ENCODE data around the gene JCHAIN.
"Not testable (repeated sequence)": the region's sequence is repeated elsewhere in the genome, so short reads cannot be mapped to it uniquely, and the experiment has no call there.

The JCHAIN gene

DNA sequence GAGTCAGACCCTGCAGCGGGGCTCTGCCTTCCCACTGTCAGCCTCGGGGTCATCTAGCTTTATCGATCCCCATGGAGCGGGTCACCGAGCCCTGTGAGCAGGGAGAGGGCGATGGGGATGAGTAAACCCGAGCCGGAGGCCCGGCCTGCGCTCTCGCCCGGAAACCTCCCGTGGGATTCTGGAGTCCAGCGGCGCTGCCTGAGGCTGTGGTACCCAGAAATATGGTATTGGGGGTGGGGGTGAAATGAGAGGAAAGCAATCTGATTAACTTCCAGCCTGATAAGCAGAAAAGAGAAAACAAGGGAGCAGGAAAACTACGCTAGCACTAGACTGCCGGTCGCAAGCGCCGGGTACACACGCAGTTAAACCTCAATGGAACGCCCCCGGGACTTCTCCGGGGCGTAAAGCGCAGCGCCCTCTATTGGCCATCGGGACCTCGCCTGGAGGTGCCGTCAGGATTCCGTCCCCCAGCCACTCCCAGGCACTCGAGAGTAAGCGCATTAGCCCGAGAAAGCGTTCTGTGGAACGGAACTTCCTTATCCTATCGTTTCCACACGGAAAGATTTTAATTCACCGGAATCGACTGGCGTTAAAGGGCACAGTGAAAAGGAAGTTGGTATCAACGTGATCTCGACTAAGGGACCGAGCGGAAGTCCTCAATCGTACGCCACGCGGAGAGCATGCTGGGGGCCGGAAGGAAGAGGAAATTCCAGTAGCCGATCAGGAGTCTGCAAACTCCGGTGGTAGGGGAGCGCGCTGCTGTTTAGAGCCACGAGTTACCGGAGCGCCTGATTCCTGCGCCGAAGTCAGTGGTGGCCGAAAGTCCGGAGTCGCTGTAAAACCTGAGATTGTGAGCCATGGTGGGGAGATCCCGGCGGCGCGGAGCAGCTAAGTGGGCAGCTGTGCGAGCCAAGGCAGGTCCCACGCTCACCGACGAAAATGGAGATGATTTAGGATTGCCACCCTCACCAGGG is 21.8 kb upstream of the JCHAIN start, which contains the start of gene UTP3:
TSS of gene UTP3 (plus strand) at position 712 of the 974 bp plus-strand sequence. CDS start at position 858, 146 bp downstream.
- DNase-seq (ENCODE audit: low spot score): peak; percentile 99

GRCh38 chr4:70687392-70687791 is 21.1 kb upstream of the JCHAIN start:
- no peak for DNase-seq (ENCODE audit: low spot score)

DNA sequence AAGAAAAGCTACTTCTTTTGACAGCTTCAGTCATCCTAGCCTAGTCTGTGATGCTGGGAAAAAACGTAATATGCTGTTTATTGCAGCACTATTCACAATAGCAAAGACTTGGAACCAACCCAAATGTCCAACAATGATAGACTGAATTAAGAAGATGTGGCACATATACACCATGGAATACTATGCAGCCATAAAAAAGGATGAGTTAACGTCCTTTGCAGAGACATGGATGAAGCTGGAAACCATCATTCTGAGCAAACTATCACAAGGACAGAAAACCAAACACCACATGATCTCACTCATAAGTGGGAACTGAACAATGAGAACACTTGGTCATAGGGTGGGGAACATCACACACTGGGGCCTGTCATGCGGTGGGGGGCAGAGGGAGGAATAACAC is 15.8 kb upstream of the JCHAIN start:
- DNase-seq (ENCODE audit: low spot score): not testable (repeated sequence)

DNA sequence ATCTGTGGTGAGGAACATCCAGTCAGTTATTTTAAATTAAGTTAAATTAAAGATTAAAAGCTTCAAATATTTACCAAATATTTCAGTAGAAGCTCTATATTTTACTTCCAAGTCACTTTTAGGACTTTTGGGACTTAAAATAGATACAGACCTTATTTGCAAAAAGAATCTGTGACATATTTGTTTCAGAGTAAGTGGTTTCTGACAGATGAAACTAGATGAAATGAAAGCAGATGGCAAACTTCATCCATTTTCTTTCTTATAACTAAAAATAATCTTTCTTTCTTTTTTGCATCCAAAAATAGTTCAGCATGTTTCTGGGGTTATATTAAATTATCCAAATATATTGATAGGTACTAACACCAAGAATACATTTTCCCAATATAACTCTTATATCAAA is 15.4 kb upstream of the JCHAIN start:
- DNase-seq (ENCODE audit: low spot score): no peak

DNA sequence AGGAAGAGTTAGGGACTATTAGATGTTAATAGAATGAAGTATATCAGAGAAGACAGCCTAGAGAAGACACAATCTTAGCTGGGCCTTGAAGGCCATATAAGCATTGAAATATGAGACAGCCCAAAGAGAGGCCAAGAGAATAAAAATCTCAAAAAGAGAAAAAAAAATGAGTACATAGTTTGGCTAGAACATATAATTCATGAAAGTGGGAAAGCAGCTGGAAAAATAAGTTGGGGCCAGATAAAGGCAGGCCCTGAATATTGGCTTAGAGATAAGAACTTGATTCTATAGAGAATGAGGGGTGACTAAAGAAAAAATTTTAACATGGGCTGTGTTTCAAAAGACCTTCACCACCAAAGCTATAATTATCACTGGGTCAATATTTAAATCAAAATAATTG is 14.6 kb upstream of the JCHAIN start:
- no peak for DNase-seq (ENCODE audit: low spot score)

GRCh38 chr4:70678383-70678999 is 12.2 kb upstream of the JCHAIN start:
- DNase-seq (ENCODE audit: low spot score): no peak

- no peak for DNase-seq (ENCODE audit: low spot score)
Measured at GRCh38 chr4:70676554-70677090, 10.3 kb upstream of the JCHAIN start.

- no peak for DNase-seq (ENCODE audit: low spot score)
Measured at GRCh38 chr4:70674731-70675130, 8.4 kb upstream of the JCHAIN start.

DNA sequence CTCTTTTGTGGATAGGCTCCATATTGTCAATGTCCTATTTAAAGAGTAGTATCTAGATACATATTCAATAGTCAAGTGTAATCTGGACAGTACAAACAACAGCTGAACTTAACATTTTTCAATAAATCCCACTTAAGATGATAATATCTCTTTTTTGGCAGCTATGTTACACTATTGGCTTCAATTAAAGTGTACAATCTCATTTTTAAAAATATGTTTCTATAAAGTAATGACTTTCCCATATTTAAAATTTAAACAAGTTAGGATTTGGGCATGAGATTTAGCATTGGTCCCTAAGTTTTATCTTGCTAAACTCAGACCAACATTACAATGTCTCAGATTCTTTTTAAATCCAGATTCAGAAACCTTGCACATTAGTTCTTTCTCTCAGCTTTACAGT is 7.9 kb upstream of the JCHAIN start:
- no peak for DNase-seq (ENCODE audit: low spot score)

- DNase-seq (ENCODE audit: low spot score): peak; percentile 69
Measured at GRCh38 chr4:70671091-70671490, 4.8 kb upstream of the JCHAIN start.

DNA sequence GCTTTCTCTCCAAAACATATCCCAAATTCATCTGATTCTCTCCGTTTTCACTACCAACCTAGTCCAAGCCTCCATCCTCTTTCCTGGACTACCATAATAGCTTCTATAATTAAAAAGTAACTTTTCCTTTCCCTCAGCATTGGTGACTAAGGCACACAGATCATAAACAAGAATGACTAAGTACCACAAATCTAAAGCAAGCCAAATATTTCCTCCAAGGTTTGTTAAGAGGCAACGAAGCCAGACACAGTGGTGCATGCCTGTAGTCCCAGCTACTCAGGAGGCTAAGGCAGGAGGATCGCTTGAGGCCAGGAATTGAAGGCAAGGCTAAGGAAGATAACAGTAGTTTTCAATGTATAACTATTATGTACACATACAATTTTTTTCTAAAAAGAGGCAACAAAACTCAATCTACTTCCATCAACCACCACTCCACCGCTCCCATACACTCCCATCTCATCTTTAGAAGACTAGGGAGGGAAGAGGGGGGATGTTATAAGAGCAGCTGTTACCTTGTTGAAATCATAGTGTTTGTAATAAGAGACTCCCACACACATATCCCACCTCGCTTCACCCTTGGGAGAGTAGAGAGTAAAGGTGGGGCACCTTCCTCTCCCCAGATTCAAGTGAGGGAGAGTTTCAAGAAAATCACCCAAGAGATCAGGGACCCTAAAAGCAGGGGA is 4.2 kb upstream of the JCHAIN start:
- peak; percentile 90 for DNase-seq (ENCODE audit: low spot score)

GRCh38 chr4:70667740-70668535 is 1.6 kb upstream of the JCHAIN start:
- no peak for DNase-seq (ENCODE audit: low spot score)

- DNase-seq (ENCODE audit: low spot score): not testable (repeated sequence)
Measured at GRCh38 chr4:70661309-70661922, 4.9 kb downstream of the JCHAIN start.

GRCh38 chr4:70660106-70660505 is 6.2 kb downstream of the JCHAIN start:
- DNase-seq (ENCODE audit: low spot score): no peak

GRCh38 chr4:70658418-70658817 is 7.9 kb downstream of the JCHAIN start:
- no peak for DNase-seq (ENCODE audit: low spot score)

- no peak for DNase-seq (ENCODE audit: low spot score)
Measured at GRCh38 chr4:70657326-70657725, 9.0 kb downstream of the JCHAIN start.

DNA sequence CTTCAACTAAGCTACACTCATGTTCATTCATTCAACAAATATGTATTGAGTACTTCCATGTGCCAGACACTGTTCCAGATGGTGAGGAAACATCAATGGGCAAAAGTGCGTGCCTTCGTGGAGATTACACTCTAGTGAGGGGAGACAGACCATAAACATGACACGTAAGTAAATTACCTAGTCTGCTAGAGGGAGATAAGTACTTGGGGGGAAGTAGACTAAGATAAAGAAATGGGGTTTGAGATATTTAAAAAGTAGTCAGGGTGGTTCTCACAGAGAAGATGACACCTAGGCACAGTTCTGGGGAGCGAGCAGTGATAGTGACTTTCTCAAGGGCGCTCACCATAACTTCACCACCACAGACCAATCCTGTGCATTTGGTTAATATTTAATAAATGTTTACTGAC is 11.7 kb downstream of the JCHAIN start:
- DNase-seq (ENCODE audit: low spot score): no peak

- peak; percentile 59 for DNase-seq (ENCODE audit: low spot score)
Measured at GRCh38 chr4:70651864-70652506, 14.3 kb downstream of the JCHAIN start.

- DNase-seq (ENCODE audit: low spot score): not testable (repeated sequence)
Measured at GRCh38 chr4:70650741-70651140, 15.6 kb downstream of the JCHAIN start.

GRCh38 chr4:70640192-70640591 is 26.1 kb downstream of the JCHAIN start:
- DNase-seq (ENCODE audit: low spot score): no peak
